Sigmoid colon (tissue), 4 donors: Measurements from ENCODE around the gene DNAJC12.

Experiments used
- CTCF ChIP-seq, 4 experiments: fragments of 450-650 bp in 3 of 4; fragments of 200-600 bp in 1 of 4; IDR thresholded peaks; one replicate each; pipeline ENCODE4 v1.5.1; 2016 to 2019; ENCODE audit warnings: antibody characterized with exemption in 4 of 4, mild to moderate bottlenecking in 3 of 4, moderate library complexity in 2 of 4
- EP300 ChIP-seq, 4 donors: sonication (generic); formaldehyde crosslinking; IDR thresholded peaks; one replicate each; pipeline ENCODE4 v1.6.1; 2017; ENCODE audit warnings: antibody characterized with exemption in 4 of 4
- POLR2A ChIP-seq, 2 donors: fragments of 450-650 bp; IDR thresholded peaks; one replicate each; pipeline ENCODE4 v1.6.1; 2016; ENCODE audit warnings: antibody characterized with exemption in 2 of 2, mild to moderate bottlenecking in 2 of 2, moderate library complexity in 2 of 2

GRCh38 chr10:67818323-67818722, 19.7 kb downstream of the DNAJC12 start:
- TF ChIP-seq CTCF (IDR thresholded peaks at IDR 0.05), result no peak
- TF ChIP-seq POLR2A (IDR thresholded peaks at IDR 0.05), result no peak
- no peak for TF ChIP-seq EP300 (IDR thresholded peaks at IDR 0.05)
